Left colon (tissue), 2 donors: Measurements from ENCODE around the gene TMEM54. TPM values are rescaled to one million over a fixed set of nuclear protein-coding genes. Genes with fewer than 3 reads are reported as not detected.

Experiments
- ATAC-seq: fragments of 200-7000 bp; cut with Tn5 transposase; one replicate; pipeline ENCODE4 v1.9.1; 2020; ENCODE audit warnings: mild to moderate bottlenecking, moderate library complexity
- DNase-seq, 2 donors: peaks; one replicate each; pipeline ENCODE4 v3.0.0-alpha.2; 2020
- intact Hi-C, 2 donors: fragments of 100-400 bp; cut with DNase I in 1 of 2; cut with micrococcal nuclease in 1 of 2; formaldehyde crosslinking; loops; one replicate each; pipeline versions ENCODE4 v1.11.2 to v1.14.0; 2022; cut with DNase I, micrococcal nuclease
- total RNA-seq, 2 donors: library from RNA; stranded (reverse); fragmentation: NEBNext Ultra II Directional; extraction: Animal tissue kit (Norgen Biotek cat#: 25700); gene quantifications; one replicate each; pipeline ENCODE4 v1.2.1, GENCODE V29; 2021
- donor health status: DM: no; HTN: no; CAD: no.
- donor health status: DM: yes; HTN: yes; CAD: no.

Gene TMEM54
- total RNA-seq, 2 donors from 2014 or later = 739 to 855 TPM

DNA sequence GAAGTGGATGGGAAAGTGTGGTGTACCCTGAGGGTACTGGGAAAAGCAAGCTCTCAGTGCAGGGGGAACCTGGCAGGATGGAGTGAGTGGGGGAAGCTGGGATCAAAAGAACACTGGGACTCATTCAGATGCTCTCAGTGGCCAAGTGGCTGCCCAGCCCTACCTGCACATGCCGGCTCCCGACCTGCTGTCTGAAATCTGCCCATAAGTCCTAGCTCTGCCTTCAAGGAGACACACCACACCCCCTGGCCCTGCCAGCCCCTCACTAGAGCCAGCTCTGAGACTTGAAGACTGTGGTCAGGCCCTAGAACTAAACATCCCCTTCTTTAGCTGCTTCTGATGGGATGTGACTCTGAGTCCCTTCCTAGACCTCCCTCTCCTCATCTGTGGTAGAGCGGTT is 2.2 kb downstream of the TMEM54 start:
- DNase-seq (no peak), ATAC-seq (no peak)
- intact Hi-C loops = no loop called here

DNA sequence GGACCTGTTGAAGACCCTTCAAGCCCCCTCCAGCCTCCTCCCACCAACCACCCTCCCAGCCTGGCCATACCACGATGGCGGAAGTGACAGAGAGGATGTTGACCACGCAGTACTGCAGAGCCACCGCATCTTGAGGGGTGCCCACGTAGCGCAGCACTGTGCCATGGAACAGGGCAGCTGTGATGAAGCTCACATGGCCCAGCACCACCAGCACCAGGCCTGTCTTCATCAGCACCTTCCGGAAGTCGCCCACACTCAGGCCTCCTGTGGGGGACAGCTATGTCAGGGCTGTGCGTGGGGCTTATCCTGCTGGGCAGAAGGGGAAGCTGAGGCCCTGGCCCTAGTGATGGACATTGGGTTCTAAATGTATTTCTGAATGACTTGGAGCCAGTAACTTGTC is 3.1 kb downstream of the TMEM54 start:
- ATAC-seq (no peak), DNase-seq (no peak)
- intact Hi-C loops = no loop called here

DNA sequence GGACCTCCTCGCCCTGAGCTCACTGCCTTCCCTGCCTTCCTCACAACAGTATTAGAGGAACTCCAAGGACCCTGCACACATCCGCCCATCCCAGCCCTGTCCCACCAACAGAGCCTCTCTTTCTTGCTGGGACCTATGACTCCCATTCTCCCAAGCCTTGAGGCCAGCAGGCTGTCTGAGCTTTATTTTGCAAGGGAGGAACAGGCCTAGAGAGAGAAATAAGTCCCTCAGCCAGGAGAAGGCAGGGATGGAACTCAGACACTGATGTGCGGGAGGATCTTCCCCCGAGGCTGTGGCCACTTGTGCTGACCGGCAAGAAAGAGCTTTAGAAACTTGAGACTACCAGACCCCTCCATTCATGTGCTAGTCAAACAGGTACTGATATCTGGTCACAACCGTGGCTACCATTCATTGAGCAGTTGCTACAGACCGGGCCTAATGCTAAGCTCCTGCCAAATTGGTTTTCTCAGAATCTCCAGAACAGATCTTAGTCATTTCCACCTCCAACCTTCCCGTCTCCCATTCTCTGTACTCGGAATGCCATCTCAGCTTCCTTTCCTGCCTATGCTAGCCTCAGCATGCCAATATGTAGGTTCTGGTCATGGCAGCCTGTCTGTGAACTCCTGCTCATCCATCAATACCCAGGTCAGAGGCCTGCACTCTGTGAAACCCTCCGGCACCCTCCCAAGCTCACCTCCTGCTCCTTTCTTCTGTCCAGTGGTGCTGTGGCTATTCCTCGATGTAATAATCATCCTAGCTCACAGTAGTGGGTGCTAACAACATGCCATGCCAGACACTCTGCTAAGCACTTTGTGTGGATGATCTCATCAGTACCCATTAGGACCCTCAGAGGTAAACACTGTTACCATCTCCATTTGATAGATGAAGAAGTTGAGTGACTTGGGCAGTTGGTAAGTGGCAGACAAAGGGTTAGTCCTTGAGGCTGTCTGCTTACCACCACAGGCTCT is 3.8 kb downstream of the TMEM54 start:
- DNase-seq = no peak
- intact Hi-C loops = no loop called here
- no peak for ATAC-seq

DNA sequence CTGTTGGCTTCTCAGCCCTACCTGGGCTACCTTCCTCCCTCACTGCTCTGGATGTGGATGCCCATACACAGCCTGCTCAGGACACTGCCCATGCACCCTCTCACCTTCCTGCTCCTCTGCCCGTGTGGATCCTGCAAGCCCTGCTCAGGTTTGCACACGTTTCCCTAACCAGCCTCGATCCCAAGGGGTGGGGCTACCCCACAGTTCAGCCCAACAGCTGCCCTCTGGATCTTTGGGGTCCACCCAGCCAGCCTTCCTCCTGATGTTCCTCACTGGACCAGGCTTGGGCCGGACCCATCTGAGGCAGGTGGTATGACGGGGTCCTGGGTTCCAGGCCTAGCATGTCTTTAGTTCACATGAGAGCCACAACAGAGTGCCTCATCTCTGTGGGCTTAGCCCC is 4.7 kb downstream of the TMEM54 start:
- DNase-seq = no peak
- intact Hi-C loops = no loop called here
- no peak for ATAC-seq

DNA sequence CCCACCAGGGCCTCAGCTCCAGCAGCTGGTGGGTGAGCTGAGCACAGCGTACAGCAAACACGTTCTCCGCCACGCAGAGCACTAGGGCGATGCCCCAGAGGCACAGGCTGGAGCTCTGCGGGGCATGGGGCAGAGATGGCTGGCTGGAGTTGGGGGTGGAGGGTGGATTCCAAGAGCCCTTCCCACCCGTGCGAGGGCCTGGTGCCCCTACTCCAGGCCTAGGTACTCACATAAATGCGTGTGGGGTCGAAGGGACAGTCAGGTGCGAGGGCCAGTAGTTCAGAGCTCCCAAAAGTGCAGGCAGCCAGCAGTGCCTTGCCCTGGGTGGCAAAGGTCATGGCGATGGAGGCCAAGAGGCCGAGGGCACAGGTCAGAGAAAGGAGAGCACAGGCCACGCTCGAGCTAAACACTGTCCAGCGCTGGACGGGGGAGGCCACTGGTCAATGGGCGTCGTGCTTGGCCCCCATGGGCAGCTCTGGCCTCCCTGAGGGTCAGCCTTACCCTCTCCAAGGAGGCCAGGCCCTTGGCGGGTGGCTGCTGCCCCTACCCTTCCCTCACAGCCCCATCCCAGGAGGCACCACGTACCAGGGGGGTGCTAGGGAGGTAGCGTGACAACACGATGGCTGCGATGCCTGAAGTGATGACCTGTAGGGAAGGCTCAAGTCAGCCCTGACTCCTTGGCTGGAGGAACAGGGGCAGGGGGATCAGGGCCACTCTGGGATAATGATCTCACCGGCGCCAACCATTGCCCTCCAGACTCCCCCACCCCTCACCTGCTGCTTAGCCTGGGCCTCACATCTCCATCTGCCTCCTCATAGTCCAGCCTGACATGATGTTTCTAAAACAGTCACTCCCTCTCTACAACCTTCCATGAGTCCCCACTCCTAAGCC is 5.6 kb downstream of the TMEM54 start:
- DNase-seq (no peak), ATAC-seq (no peak)
- intact Hi-C loops = no loop called here

DNA sequence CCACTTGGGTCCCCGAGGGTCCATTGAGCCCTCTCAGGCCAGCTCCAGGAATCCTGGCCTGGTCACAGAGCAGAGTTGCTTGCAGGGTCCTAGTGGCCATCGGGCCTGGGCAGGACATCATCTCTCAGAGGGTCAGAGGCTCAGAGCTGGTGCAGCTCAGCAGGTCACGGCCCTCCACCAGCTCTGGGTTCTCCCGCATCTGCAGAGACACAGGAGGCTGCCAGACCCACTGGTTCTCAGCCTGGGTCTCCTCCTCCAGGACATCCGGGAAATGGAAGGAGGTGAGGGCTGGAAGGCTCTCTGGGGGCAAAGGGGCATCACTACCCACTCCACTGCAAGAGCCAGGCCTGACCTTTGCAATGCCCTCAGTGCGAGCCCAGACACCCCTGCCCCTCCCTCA is 6.5 kb downstream of the TMEM54 start:
- DNase-seq (no peak), ATAC-seq (no peak)

DNA sequence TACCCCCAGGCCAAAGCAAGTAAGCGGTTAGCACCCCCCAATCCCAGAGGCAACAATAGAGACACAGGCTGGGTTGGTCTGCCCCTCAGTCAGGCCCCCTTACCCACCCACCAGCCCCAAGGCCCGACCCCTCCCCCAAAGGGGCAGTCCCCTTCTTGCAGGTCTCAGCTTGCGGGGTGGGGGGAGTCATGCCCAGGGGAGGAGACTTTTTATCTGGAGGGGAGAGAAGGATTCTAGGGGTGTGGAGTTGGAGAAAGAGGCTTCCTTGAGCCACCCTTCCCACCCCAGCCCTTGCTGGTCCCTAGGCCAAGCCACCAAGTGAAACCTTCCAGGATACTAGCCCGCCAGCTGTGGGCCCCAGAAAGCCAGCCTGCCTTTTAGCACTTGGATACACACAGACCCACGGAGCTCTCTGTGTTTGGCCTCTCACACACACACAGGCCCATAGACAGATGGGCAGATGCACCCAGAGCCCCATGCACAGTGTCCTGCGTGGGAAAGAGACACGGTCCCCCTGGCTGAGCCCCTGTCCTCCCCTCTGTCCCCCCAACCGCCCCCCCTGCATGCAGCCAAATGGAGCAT is 7.1 kb downstream of the TMEM54 start:
- DNase-seq = no peak
- intact Hi-C loops = no loop called here
- ATAC-seq = peak; percentile 9

More for the DNA sequence above, 6.5 kb downstream of the TMEM54 start:
- intact Hi-C loops = no loop called here

DNA sequence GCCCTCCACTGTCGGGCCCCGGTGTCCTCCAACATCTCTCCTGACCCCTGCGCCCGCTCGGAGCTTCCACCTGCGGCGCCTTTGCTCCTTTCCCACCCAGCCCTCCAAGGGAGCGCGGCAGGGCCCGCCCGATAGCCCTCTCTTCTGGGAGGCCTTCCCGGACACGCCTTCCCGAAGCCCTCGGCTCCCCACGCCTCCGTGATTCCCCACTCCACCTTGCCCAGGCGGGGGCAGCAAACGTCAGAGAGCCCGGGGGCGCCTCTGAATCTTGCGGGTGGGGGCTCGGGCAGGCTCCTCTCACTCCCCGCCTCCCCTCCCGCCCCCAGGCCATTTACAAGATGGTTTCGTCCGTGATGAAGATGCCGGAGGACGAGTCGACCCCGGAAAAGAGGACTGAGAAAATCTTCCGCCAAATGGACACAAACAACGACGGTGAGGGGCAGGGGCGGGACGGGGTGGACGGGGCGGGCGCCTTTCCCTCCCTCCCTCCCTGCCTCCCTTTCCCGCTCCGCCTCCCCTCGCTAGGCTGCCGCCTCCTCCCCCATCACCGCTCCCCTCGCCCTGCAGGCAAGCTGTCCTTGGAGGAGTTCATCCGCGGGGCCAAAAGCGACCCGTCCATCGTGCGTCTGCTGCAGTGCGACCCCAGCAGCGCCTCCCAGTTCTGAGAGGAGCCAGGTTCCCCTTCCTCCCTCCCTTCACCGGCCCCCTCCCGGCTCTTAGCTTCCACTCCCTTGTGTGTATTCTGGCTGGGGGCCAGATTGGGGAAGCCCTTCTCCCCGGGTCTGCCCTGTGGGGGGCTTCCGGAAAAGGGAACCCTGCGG is 7.8 kb downstream of the TMEM54 start:
- ATAC-seq = peak; percentile 76

DNA sequence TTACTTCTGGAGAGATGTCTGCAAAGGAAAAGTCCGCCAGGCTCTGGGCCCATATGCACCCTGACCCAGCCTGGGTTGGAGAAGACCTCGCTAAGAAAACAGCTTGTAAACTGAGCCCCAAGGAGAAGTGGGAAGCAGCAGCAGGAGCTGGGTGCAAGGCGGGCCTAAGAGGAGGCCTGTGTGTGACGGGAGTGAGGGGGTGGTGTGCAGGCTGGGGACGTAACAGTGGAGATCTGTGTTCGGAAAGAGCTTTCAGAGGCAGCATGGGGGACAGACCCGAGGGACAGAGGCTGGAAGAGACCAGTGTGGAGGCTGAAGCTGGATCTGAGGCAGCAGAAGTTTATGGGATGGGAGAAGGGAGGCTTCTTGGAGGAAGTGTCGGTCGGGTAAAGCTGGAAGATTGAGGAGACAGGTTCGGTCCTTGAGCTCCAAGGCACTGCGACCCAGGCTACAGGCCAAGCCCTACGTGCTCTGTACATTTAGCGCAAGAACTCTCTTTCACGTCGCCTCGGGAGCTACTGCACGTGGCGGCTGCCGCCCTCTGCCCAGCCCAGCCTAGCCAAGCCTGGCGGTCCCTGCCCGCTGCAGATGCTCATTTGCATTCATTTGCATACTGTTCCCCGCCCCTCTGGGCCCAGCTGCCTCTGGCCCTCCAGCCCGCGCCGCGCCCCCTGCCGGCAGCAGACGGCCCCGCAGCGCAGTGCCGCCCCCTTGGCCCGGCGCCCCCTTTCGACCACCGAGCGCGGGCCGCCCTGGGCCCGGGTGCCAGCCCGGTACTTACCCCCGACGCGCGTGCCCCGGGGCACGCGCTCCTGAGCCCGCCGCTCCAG is 8.6 kb downstream of the TMEM54 start:
- DNase-seq = peak; percentile 70 to 73
- intact Hi-C loops = no loop called here
- peak; percentile 58 for ATAC-seq

More for the DNA sequence above, 7.8 kb downstream of the TMEM54 start:
- intact Hi-C loops = no loop called here
- peak; percentile 76 to 83 for DNase-seq

DNA sequence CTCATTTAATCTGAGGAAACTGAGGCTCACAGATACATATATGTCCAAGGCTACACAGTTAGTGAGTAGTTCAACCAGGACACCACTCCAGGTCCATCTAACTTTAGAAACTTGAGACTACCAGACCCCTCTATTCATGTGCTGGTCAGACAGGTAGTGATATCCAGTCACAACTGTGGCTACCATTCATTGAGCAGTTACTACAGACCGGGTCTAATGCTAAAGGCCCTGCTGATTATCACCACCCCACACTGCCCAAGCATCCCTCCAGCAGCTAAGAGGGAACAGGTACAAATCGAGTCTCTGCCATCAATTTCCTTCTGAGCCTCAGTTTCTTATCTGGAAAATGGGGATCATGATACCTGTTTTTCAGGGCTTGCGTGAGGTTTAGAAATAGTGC is 9.6 kb downstream of the TMEM54 start:
- ATAC-seq = no peak
- intact Hi-C loops = no loop called here

DNA sequence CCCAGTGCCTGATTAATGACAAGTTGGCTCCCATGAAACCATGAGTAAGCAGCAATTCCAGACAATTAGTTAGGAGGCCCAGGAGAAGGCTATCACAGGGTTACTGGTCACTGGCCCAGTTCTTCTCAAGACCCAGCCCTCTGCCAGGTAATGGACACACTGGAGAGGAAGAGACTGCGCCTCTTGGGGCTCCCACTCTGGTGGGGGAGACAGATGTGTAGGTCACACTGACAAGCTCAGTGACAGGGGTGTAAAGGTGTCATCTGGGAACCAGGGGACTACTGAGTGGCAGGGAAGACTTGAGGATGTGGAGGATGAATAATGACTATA is 10.0 kb downstream of the TMEM54 start:
- ATAC-seq = no peak
- intact Hi-C loops = no loop called here
- DNase-seq = no peak

More for the DNA sequence above, 9.6 kb downstream of the TMEM54 start:
- no peak for DNase-seq

DNA sequence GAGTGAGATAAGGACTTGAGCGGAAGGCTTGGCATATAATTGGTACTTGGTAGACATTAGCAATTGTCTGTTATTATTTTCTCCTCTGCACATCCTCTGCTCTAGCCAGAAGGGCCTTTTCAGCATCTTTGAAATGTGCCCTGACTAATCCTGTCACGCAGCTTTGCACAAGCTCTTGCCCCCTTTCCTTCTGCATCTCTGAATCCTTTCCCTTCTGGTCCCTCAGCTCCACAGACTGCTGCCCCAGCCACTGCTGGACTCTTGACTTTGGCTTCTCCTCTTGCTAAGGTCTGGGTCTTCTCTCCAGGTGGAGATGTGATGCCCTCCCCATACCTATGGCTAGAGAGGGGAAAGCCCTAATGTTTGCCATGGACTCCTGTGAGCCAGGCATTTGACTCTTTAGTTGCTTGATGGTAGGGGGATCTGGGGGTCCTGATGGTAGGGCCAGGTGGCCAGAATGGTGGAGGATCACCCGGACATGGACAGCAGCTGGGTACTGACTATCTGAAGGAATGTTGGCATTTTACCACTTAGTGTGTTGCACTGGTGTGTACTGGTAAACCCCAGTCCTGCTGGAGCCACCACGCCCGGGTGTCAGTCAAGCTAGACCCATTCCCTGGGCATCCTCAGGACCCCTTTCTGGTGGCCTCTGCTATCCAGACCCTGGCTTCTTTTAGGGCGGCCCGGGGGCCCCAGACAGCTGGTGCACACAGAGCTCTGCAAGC is 10.5 kb downstream of the TMEM54 start:
- ATAC-seq = no peak
- no peak for DNase-seq
- intact Hi-C loops = no loop called here

DNA sequence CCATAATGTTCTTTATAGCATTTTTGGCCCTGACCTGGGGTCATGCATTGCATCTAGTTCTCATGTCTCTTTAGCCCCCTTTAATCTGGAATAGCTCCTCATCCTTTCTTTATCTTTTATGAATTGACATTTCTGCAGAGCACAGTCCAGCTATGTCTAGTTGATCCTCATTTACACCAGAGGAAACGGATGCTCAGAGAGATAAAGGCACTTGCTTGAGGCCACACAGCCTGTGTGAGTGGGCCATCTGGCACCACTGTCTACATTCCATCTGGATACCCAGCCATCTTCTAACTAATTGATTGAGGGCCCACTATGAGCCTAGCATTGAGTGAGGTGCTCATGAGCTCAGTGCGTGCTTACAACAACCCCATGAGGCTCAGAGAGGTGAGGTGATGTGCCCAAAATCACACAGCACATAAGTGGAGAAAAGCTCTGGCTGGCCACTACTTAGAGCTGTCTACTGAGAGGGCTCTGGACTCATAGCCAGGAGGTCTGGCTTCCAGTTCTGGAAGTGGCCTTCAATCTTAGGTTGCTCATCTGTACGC is 11.4 kb downstream of the TMEM54 start:
- intact Hi-C loops = no loop called here
- DNase-seq = no peak

DNA sequence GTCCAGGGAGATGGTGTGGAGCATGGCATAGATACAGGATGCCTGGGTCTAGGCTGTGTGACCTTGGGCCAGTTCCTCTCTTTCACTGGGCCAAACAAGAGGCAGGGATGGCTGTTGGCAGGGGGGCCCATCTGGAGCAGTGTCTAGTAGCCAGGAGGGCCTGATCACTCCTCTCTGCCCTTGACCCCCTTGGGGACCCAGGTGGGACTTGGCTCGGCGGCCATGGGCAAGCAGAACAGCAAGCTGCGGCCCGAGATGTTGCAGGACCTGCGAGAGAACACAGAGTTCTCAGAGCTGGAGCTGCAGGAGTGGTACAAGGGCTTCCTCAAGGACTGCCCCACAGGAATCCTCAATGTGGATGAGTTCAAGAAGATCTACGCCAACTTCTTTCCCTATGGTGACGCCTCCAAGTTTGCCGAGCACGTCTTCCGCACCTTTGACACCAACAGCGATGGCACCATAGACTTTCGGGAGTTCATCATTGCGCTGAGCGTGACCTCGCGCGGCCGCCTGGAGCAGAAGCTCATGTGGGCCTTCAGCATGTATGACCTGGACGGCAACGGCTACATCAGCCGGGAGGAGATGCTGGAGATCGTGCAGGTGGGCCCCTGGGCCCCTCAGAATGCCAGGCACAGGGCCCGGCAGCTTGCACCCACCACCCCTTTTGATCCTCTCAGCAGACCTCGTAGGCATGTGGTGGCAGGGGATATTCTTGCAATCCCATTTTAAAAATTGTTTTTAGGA is 12.3 kb downstream of the TMEM54 start:
- intact Hi-C loops = no loop called here
- ATAC-seq (no peak), DNase-seq (no peak)

More for the DNA sequence above, 11.4 kb downstream of the TMEM54 start:
- ATAC-seq = no peak

DNA sequence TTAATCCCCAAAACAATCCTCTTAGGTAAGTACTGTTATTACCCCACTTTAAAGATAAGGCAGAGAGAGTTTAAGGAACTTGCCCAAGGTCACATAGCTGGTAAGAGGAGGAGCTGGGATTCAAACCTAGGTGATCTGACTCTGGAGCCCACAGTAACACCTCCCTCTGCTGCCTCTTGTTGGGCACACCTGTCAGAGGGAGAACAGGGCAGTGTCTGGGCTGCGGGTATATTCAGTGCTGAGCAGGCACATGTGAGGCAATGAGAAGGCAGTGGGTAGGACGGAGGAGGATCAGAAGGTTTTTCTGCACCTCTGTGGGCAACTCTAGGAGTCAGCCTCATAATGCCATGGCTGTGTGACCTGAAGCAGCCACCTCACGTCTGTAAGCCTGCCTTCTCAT is 13.1 kb downstream of the TMEM54 start:
- ATAC-seq (no peak), DNase-seq (no peak)
- intact Hi-C loops = no loop called here

DNA sequence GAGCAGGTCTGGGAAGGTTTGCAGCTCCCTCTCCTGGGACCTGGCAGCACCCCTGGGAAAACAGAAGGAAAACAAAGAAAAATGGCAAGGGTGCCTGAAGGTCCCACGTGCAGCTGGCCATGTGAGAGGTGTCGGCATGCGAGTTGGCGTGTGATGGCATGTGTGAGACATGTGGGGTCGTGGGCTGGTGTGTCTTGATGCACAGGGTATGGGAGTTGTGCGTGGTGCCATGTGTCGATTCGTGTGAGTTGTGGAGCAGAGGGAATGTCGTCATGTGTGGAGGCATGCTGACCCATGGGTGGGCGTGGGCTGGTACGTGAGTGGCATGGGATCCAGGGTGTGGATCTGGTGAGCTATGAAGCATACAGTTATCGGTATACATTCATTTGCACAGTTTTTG is 13.6 kb downstream of the TMEM54 start:
- ATAC-seq = no peak
- intact Hi-C loops = no loop called here
- DNase-seq = no peak
